HEK293T (cell line): ENCODE results near the gene CDSN.

Experiments used
- ARNT ChIP-seq: fragments of 450-650 bp; IDR thresholded peaks from 2 replicates; pipeline ENCODE4 v1.6.1; 2017; ENCODE audit warnings: mild to moderate bottlenecking
- BHLHE40 ChIP-seq: fragments of 450-650 bp; IDR thresholded peaks from 2 replicates; pipeline ENCODE4 v1.6.1; 2016; ENCODE audit warnings: mild to moderate bottlenecking, moderate library complexity, borderline replicate concordance
- CTBP1 ChIP-seq: fragments of 450-650 bp; IDR thresholded peaks from 2 replicates; pipeline ENCODE4 v1.6.1; 2016; ENCODE audit warnings: borderline replicate concordance
- ELF4 ChIP-seq: fragments of 450-650 bp; IDR thresholded peaks from 2 replicates; pipeline ENCODE4 v1.6.1; 2017; ENCODE audit warnings: antibody characterized with exemption
- FOXK2 ChIP-seq: fragments of 450-650 bp; IDR thresholded peaks from 2 replicates; pipeline ENCODE4 v1.6.1; 2016; ENCODE audit warnings: mild to moderate bottlenecking
- FOXM1 ChIP-seq: fragments of 450-650 bp; IDR thresholded peaks from 2 replicates; pipeline ENCODE4 v1.6.1; 2017; ENCODE audit warnings: mild to moderate bottlenecking, borderline replicate concordance
- L3MBTL2 ChIP-seq: fragments of 450-650 bp; conservative IDR thresholded peaks from 2 replicates; pipeline ENCODE4 v1.6.1; 2016; ENCODE audit warnings: mild to moderate bottlenecking
- SP1 ChIP-seq: fragments of 450-650 bp; IDR thresholded peaks from 2 replicates; pipeline ENCODE4 v1.6.1; 2017
- SUZ12 ChIP-seq: fragments of 450-650 bp; IDR thresholded peaks from 2 replicates; pipeline ENCODE4 v1.6.1; 2016; ENCODE audit warnings: mild to moderate bottlenecking
- ZNF384 ChIP-seq: fragments of 450-650 bp; IDR thresholded peaks from 2 replicates; pipeline ENCODE4 v1.6.1; 2016

DNA sequence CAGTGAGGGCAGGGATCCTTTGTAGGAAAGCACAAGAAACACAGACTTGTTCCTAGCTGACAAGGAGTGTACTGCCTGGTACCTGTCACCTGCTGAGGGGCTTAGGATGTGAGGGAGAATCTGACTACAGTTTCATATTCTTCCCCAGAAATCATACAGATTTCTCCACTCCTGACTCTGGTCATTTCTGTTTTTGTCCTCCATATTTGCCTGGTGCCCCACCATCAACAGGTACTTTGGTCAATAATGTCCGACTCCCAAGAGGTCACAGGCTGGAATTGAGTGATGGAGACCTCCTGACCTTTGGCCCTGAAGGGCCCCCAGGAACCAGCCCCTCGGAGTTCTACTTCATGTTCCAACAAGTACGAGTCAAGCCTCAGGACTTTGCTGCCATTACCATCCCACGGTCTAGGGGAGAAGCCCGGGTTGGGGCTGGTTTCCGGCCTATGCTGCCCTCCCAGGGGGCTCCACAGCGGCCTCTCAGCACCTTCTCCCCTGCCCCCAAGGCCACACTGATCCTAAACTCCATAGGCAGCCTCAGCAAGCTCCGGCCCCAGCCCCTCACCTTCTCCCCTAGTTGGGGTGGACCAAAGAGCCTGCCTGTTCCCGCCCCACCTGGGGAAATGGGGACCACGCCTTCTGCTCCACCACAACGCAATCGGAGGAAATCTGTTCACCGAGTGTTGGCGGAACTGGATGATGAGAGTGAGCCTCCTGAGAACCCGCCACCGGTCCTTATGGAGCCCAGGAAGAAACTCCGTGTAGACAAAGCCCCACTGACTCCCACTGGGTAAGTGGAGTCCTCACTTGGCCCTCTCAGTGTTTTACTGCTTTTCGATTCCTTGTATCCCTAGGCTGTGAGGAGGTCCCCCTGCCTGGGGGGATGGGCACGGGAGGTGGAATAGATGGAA is 41.2 kb upstream of the CDSN start:
- TF ChIP-seq SP1 (no peak), ARNT (no peak), ZNF384 (no peak), BHLHE40 (no peak), FOXM1 (no peak), FOXK2 (no peak), ELF4 (no peak), L3MBTL2 (no peak), CTBP1 (no peak), SUZ12 (no peak)
